OCI-LY7 (cell line): ENCODE data around the gene TRAPPC10. TPM values are rescaled to one million over a fixed set of nuclear protein-coding genes. Genes with fewer than 3 reads are reported as not detected.

Experiments
- BruUV-seq: library from RNA; stranded (reverse); fragments of 400-500 nt; replicated peaks from 2 replicates; lab custom pipeline; 2021; lab: Mats Ljungman, UMichigan
- CTCF ChIA-PET: fragments of 300-600 bp; sonication (Branson Sonifier 250); formaldehyde crosslinking; loops from one replicate; lab custom pipeline; 2022; ENCODE audit warnings: antibody characterized with exemption; ENCODE audit not compliant: unreplicated experiment; lab: Charles Lee
- POLR2A ChIA-PET: fragments of 300-600 bp; sonication (Branson Sonifier 250); formaldehyde crosslinking; loops from one replicate; lab custom pipeline; 2022; ENCODE audit warnings: antibody characterized with exemption; lab: Charles Lee
- DNase-seq: peaks from one replicate; pipeline ENCODE4 v3.0.0-alpha.2; 2015; ENCODE audit warnings: low spot score
- H2AFZ ChIP-seq: fragments of 200-600 bp; sonication (generic), shearing (Covaris generic); 2 replicates; pipeline ENCODE4 v1.6.1; 2014; ENCODE audit warnings: mild to moderate bottlenecking, antibody characterized with exemption, low read length, moderate library complexity
- H3K27ac ChIP-seq: fragments of 200-600 bp; sonication (generic); 2 replicates; pipeline ENCODE4 v1.5.1; 2014; ENCODE audit warnings: mixed run types, low read depth, mild to moderate bottlenecking, moderate library complexity, low read length, inconsistent platforms; ENCODE audit not compliant: poor library complexity, severe bottlenecking
- H3K36me3 ChIP-seq: fragments of 200-600 bp; sonication (generic); 2 replicates; pipeline ENCODE4 v1.6.1; 2014; ENCODE audit warnings: mild to moderate bottlenecking, antibody characterized with exemption, low read length, moderate library complexity, mixed read lengths; ENCODE audit not compliant: insufficient read depth
- H3K4me1 ChIP-seq: fragments of 200-600 bp; sonication (generic); 2 replicates; pipeline ENCODE4 v1.5.1; 2014; ENCODE audit warnings: mild to moderate bottlenecking, low read length; ENCODE audit not compliant: insufficient read depth, poor library complexity, severe bottlenecking
- H3K4me2 ChIP-seq: fragments of 200-600 bp; sonication (generic); 2 replicates; pipeline ENCODE4 v1.6.1; 2014; ENCODE audit warnings: mild to moderate bottlenecking, low read length
- H3K4me3 ChIP-seq: fragments of 200-600 bp; sonication (generic); 2 replicates; pipeline ENCODE4 v1.5.1; 2014; ENCODE audit warnings: mild to moderate bottlenecking, low read depth, low read length; ENCODE audit not compliant: poor library complexity, severe bottlenecking
- H3K79me2 ChIP-seq: fragments of 200-600 bp; sonication (generic); 2 replicates; pipeline ENCODE4 v1.6.1; 2016; ENCODE audit warnings: low read depth, mild to moderate bottlenecking, low read length, moderate library complexity, mixed read lengths; ENCODE audit not compliant: insufficient read depth
- H3K9me2 ChIP-seq: fragments of 200-600 bp; sonication (generic); 2 replicates; pipeline ENCODE4 v1.6.1; 2016; ENCODE audit warnings: mild to moderate bottlenecking, low read length, mixed read lengths; ENCODE audit not compliant: insufficient read depth
- H3K9me3 ChIP-seq: fragments of 200-600 bp; sonication (generic); 2 replicates; pipeline ENCODE4 v1.6.1; 2014; ENCODE audit warnings: mild to moderate bottlenecking, mixed run types, low read length, mixed read lengths
- H4K20me1 ChIP-seq: fragments of 200-600 bp; sonication (generic); 2 replicates; pipeline ENCODE4 v1.6.1; 2014; ENCODE audit warnings: mild to moderate bottlenecking, antibody characterized with exemption, low read length, moderate library complexity, mixed read lengths; ENCODE audit not compliant: insufficient read depth
- CTCF ChIP-seq: fragments of 200-600 bp; sonication (generic); conservative IDR thresholded peaks from 2 replicates; pipeline ENCODE4 v1.5.1; 2014; ENCODE audit warnings: mild to moderate bottlenecking, antibody characterized with exemption, low read length, moderate library complexity, mixed read lengths
- EZH2phosphoT487 ChIP-seq: fragments of 200-600 bp; sonication (generic); IDR thresholded peaks from 2 replicates; pipeline ENCODE4 v1.6.1; 2018; ENCODE audit warnings: low read depth, borderline replicate concordance, mild to moderate bottlenecking, mixed run types, antibody characterized with exemption, low read length, moderate library complexity, mixed read lengths
- intact Hi-C: fragments of 100-400 bp; cut with micrococcal nuclease; formaldehyde crosslinking; loops from one replicate; pipeline ENCODE4 v1.10.0; 2022; ENCODE audit not compliant: unreplicated experiment
- total RNA-seq, 2 experiments: library from RNA; depleted of rRNA in 1 of 2; stranded (reverse); fragments of >200 nt in 1 of 2; shearing (Covaris generic) in 1 of 2; gene quantifications; 2 replicates each; pipeline ENCODE4 v1.2.3, GENCODE V29; 2014 to 2022

TRAPPC10 gene
- total RNA-seq, 2 experiments from 2014 or later: 37.4 to 54.7 TPM

GRCh38 chr21:44067011-44067839, 55.1 kb downstream of the TRAPPC10 start:
- ChIA-PET POLR2A (no interaction called here), CTCF (no interaction called here)
- Histone ChIP-seq H3K9me2 (no peaks in the 10 kb centered on the region), H3K4me3 (no peak overlapping the region), H3K4me1 (no peaks in the 10 kb centered on the region), H3K79me2 (no peaks in the 10 kb centered on the region), H3K36me3 (peaks cover 73% of the 10 kb centered on the region), H2AFZ (no peak overlapping the region), H4K20me1 (no peaks in the 10 kb centered on the region), H3K9me3 (no peaks in the 10 kb centered on the region), H3K27ac (no peak overlapping the region), H3K4me2 (no peak overlapping the region)
- no TSS peak for BruUV-seq
- DNase-seq: no peak
- intact Hi-C loops: no loop called here
- TF ChIP-seq CTCF (0 out of 2 replicates have a peak, but pooled peaks have one; percentile 31), EZH2phosphoT487 (no peak)

- Histone ChIP-seq H3K27ac (no peak overlapping the region), H4K20me1 (no peaks in the 10 kb centered on the region), H3K4me3 (no peak overlapping the region), H3K79me2 (no peaks in the 10 kb centered on the region), H3K9me2 (no peaks in the 10 kb centered on the region), H3K36me3 (peaks cover 66% of the 10 kb centered on the region), H3K4me1 (no peaks in the 10 kb centered on the region), H3K4me2 (no peak overlapping the region), H3K9me3 (no peaks in the 10 kb centered on the region), H2AFZ (no peak overlapping the region)
- CTCF ChIA-PET: no interaction called here
- no peak for DNase-seq
- intact Hi-C loops: no loop called here
- POLR2A ChIA-PET: no interaction called here
- no peak for TF ChIP-seq CTCF
- TF ChIP-seq EZH2phosphoT487: no peak
- BruUV-seq: no TSS peak
These were observed 58.3 kb downstream of the TRAPPC10 start for GRCh38 chr21:44070391-44070790.

- intact Hi-C loops: no loop called here
- Histone ChIP-seq H3K4me1 (no peaks in the 10 kb centered on the region), H2AFZ (no peak overlapping the region), H3K4me2 (no peak overlapping the region), H3K79me2 (no peaks in the 10 kb centered on the region), H3K9me3 (no peaks in the 10 kb centered on the region), H4K20me1 (no peaks in the 10 kb centered on the region), H3K27ac (no peak overlapping the region), H3K4me3 (no peak overlapping the region), H3K9me2 (no peaks in the 10 kb centered on the region), H3K36me3 (peaks cover 66% of the 10 kb centered on the region)
- ChIA-PET POLR2A (no interaction called here), CTCF (no interaction called here)
- no TSS peak for BruUV-seq
- DNase-seq: no peak
- TF ChIP-seq CTCF (no peak), EZH2phosphoT487 (no peak)
These were observed 59.4 kb downstream of the TRAPPC10 start for GRCh38 chr21:44071359-44072104.
